GM23248 (cell line): ENCODE data around the gene ITGA6. TPM values are rescaled to one million over a fixed set of nuclear protein-coding genes. Genes with fewer than 3 reads are reported as not detected.

ENCODE experiments used
- DNase-seq: peaks from one replicate; pipeline ENCODE4 v3.0.0-alpha.2; 2015
- H2AFZ ChIP-seq: fragments of 200-600 bp; sonication (generic); 2 replicates; pipeline ENCODE4 v1.6.1; 2016; ENCODE audit warnings: antibody characterized with exemption
- H3F3A ChIP-seq: fragments of 200-600 bp; sonication (generic); 2 replicates; pipeline ENCODE4 v1.6.1; 2016; ENCODE audit warnings: mild to moderate bottlenecking, antibody characterized with exemption, mixed run types; ENCODE audit not compliant: insufficient read depth
- H3K27ac ChIP-seq: fragments of 200-600 bp; sonication (generic); 2 replicates; pipeline ENCODE4 v1.5.1; 2016; ENCODE audit warnings: mild to moderate bottlenecking
- H3K27me3 ChIP-seq: fragments of 200-600 bp; sonication (generic); replicated peaks from 2 replicates; pipeline ENCODE4 v1.6.1; 2016; ENCODE audit warnings: mild to moderate bottlenecking; ENCODE audit not compliant: insufficient read depth
- H3K36me3 ChIP-seq: fragments of 200-600 bp; sonication (generic); 2 replicates; pipeline ENCODE4 v1.6.1; 2016; ENCODE audit warnings: low read depth, mild to moderate bottlenecking
- H3K4me1 ChIP-seq: fragments of 200-600 bp; sonication (generic); 2 replicates; pipeline ENCODE4 v1.6.1; 2016; ENCODE audit warnings: mild to moderate bottlenecking; ENCODE audit not compliant: insufficient read depth
- H3K4me2 ChIP-seq: fragments of 200-600 bp; sonication (generic); one replicate; pipeline ENCODE4 v1.6.1; 2016; ENCODE audit warnings: mild to moderate bottlenecking; ENCODE audit not compliant: unreplicated experiment
- H3K4me3 ChIP-seq: fragments of 200-600 bp; sonication (generic); 2 replicates; pipeline ENCODE4 v1.5.1; 2016; ENCODE audit warnings: mild to moderate bottlenecking
- H3K79me2 ChIP-seq: fragments of 200-600 bp; sonication (generic); 2 replicates; pipeline ENCODE4 v1.6.1; 2016; ENCODE audit warnings: mild to moderate bottlenecking; ENCODE audit not compliant: insufficient read depth
- H3K9ac ChIP-seq: fragments of 200-600 bp; sonication (generic); 2 replicates; pipeline ENCODE4 v1.6.1; 2016; ENCODE audit warnings: mild to moderate bottlenecking
- H3K9me2 ChIP-seq: fragments of 200-600 bp; sonication (generic); 2 replicates; pipeline ENCODE4 v1.6.1; 2016; ENCODE audit warnings: mixed run types, mild to moderate bottlenecking, moderate library complexity; ENCODE audit not compliant: insufficient read depth
- H3K9me3 ChIP-seq: fragments of 200-600 bp; sonication (generic); one replicate; pipeline ENCODE4 v1.6.1; 2017; ENCODE audit warnings: low read depth
- H4K20me1 ChIP-seq: fragments of 200-600 bp; sonication (generic); 2 replicates; pipeline ENCODE4 v1.6.0; 2016; ENCODE audit not compliant: insufficient read depth
- EZH2 ChIP-seq: fragments of 200-600 bp; sonication (generic); IDR thresholded peaks from 2 replicates; pipeline ENCODE4 v1.6.1; 2018; ENCODE audit warnings: antibody characterized with exemption, mild to moderate bottlenecking; ENCODE audit not compliant: insufficient read depth, poor library complexity, severe bottlenecking
- EZH2phosphoT487 ChIP-seq: fragments of 200-600 bp; sonication (generic); IDR thresholded peaks from 2 replicates; pipeline ENCODE4 v1.6.1; 2018; ENCODE audit warnings: antibody characterized with exemption, moderate library complexity, mild to moderate bottlenecking, low read depth; ENCODE audit not compliant: insufficient read depth
- WGBS, 2 experiments: methylation state at CpG; one replicate each; pipeline ENCODE4 v1.1.6; 2015 to 2017; ENCODE audit warnings: low lambda C conversion rate in 2 of 2, low coverage in 1 of 2; ENCODE audit errors: missing lambda C conversion rate in 2 of 2; 5-methylcytosine and 5-hydroxymethylcytosine counted together
- in situ Hi-C: fragments of 300-500 bp; cut with MboI; formaldehyde crosslinking; loops from 2 replicates; pipeline ENCODE4 v1.15.0; 2020
- polyA plus RNA-seq: library from polyadenylated mRNA; unstranded; fragments of >200 nt; fragmentation: Nextera tagmentation; extraction: Ambion mirVana; gene quantifications from 2 replicates; pipeline ENCODE4 v1.2.1, GENCODE V29; 2016
- total RNA-seq: library from RNA; depleted of rRNA; stranded (reverse); fragments of >200 nt; shearing (Covaris generic); gene quantifications from 2 replicates; pipeline ENCODE4 v1.2.3, GENCODE V29; 2014

Gene ITGA6
- total and polyA plus RNA-seq, 2 experiments from 2014 or later = 20.3 to 45.4 TPM

DNA sequence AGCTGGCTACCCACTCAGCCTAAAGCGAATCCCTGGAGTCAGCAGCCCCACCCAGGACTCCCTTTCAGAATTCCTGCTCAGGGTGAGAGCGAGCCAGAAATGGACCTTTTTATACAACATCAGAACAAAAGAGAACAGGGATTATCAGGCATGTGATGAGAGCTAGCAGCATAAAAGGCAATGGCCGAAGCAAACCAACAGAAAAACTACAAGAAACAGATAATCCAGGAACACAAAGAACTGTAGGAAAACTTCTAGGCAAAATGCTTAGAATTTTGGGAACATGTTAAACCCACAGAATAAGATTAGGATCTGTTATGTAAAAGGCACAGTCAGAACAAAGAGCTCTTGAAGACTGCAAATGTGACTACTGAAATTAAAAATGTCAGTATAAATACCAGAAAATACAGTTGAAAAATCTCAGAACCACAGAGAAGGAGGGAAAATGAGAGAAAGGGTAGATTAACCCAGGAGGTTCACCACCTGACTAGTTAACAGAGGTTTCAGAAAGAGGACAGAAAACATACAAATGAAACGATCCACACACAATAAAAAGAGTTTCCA lies 31.3 kb downstream of the ITGA6 start:
- H3K4me3 ChIP-seq = no peak overlapping the region
- H3K36me3 ChIP-seq = no peaks in the 10 kb centered on the region
- TF ChIP-seq EZH2phosphoT487 (no peak), EZH2 (no peak)
- H3K27ac ChIP-seq = no peak overlapping the region
- H3K4me2 ChIP-seq = no peak overlapping the region
- no peaks in the 10 kb centered on the region for H3K9me2 ChIP-seq
- no peaks in the 10 kb centered on the region for H4K20me1 ChIP-seq
- H3K79me2 ChIP-seq = peaks cover 15% of the 10 kb centered on the region; the same call in 1 of the 2 replicates
- H3K9ac ChIP-seq = no peak overlapping the region
- H3F3A ChIP-seq = peaks cover 14% of the 10 kb centered on the region; the same call in 1 of the 2 replicates
- peaks cover 20% of the 10 kb centered on the region for H3K4me1 ChIP-seq
- DNase-seq = no peak
- in situ Hi-C loops = loop anchor here (25.0 kb wide), 1 partner anchor 871 kb away; no protein-coding TSS in a partner anchor
- WGBS, 2 experiments = 79 to 80% methylated on average over 4 of the region's 4 CpGs
- no peak overlapping the region for H2AFZ ChIP-seq
- H3K27me3 ChIP-seq = no peaks in the 10 kb centered on the region
- no peaks in the 10 kb centered on the region for H3K9me3 ChIP-seq

DNA sequence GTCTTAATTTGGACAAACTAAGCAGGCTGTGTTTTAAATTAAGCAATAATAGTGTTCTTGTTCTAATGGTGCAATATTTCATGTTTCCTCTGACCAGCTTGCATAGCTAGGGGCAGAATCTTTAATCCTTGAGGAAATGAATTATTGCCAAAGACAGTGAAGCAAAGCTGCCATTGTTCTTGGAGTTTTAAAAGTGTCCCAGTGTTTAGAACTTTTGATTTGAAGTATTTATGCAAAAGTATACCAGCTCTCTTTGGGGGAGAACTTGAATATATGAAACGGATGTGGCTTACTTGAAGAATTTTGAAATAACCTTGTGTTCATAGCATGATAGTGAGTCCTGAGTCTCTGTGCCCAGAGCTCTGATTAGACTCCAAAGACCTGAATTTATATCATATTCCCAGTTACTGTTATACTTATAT lies 33.4 kb downstream of the ITGA6 start:
- Histone ChIP-seq H3K9me2 (no peaks in the 10 kb centered on the region), H3K9ac (no peak overlapping the region), H3K27me3 (no peaks in the 10 kb centered on the region), H3K9me3 (no peaks in the 10 kb centered on the region), H3K4me1 (peaks cover 20% of the 10 kb centered on the region), H3K4me2 (peak overlapping the region; percentile 26), H3K79me2 (peaks cover 15% of the 10 kb centered on the region; the same call in 1 of the 2 replicates), H4K20me1 (no peaks in the 10 kb centered on the region), H3F3A (peaks cover 14% of the 10 kb centered on the region; the same call in 1 of the 2 replicates), H3K36me3 (no peaks in the 10 kb centered on the region), H3K27ac (peak overlapping the region; percentile 14; the same call in 1 of the 2 replicates), H3K4me3 (0 out of 2 replicates have a peak overlapping the region, but pooled peaks have one; percentile 1), H2AFZ (no peak overlapping the region)
- no peak for TF ChIP-seq EZH2phosphoT487
- no peak for TF ChIP-seq EZH2
- DNase-seq = peak; percentile 53
- WGBS, 2 experiments = 39 to 58% methylated on average over 1 of the region's 1 CpG
- in situ Hi-C loops = loop anchor here (25.0 kb wide), 1 partner anchor 873 kb away; no protein-coding TSS in a partner anchor

- Histone ChIP-seq H3K27ac (no peak overlapping the region), H3K36me3 (no peaks in the 10 kb centered on the region), H3F3A (peaks cover 14% of the 10 kb centered on the region; the same call in 1 of the 2 replicates), H3K4me3 (no peak overlapping the region), H3K9me3 (no peaks in the 10 kb centered on the region), H3K27me3 (no peaks in the 10 kb centered on the region), H3K9me2 (no peaks in the 10 kb centered on the region), H3K4me2 (peak overlapping the region; percentile 18), H4K20me1 (no peaks in the 10 kb centered on the region), H3K4me1 (peaks cover 23% of the 10 kb centered on the region), H2AFZ (no peak overlapping the region), H3K9ac (no peak overlapping the region), H3K79me2 (peaks cover 9% of the 10 kb centered on the region; the same call in 1 of the 2 replicates)
- in situ Hi-C loops = loop anchor here (25.0 kb wide), 1 partner anchor 874 kb away; no protein-coding TSS in a partner anchor
- 20 to 26% methylated on average over 11 of the region's 11 CpGs for WGBS, 2 experiments
- peak; percentile 70 for DNase-seq
- no peak for TF ChIP-seq EZH2
- TF ChIP-seq EZH2phosphoT487 = no peak
Measured at GRCh38 chr2:172461591-172462372, 34.4 kb downstream of the ITGA6 start.

GRCh38 chr2:172462373-172462848 lies 35.0 kb downstream of the ITGA6 start:
- Histone ChIP-seq H3F3A (peaks cover 14% of the 10 kb centered on the region; the same call in 1 of the 2 replicates), H2AFZ (no peak overlapping the region), H3K9me3 (no peaks in the 10 kb centered on the region), H3K27me3 (no peaks in the 10 kb centered on the region), H3K79me2 (peaks cover 9% of the 10 kb centered on the region; the same call in 1 of the 2 replicates), H3K9me2 (no peaks in the 10 kb centered on the region), H3K36me3 (no peaks in the 10 kb centered on the region), H3K27ac (no peak overlapping the region), H3K4me3 (no peak overlapping the region), H3K4me2 (no peak overlapping the region), H3K4me1 (peaks cover 23% of the 10 kb centered on the region), H3K9ac (no peak overlapping the region), H4K20me1 (no peaks in the 10 kb centered on the region)
- no peak for TF ChIP-seq EZH2
- no peak for TF ChIP-seq EZH2phosphoT487
- 48 to 53% methylated on average over 11 of the region's 11 CpGs for WGBS, 2 experiments
- in situ Hi-C loops = loop anchor here (25.0 kb wide), 1 partner anchor 875 kb away; no protein-coding TSS in a partner anchor
- no peak for DNase-seq
